Measurements from ENCODE around the gene DHRS7C.
"Not testable (repeated sequence)": the region's sequence is repeated elsewhere in the genome, so short reads cannot be mapped to it uniquely, and the experiment has no call there.

DHRS7C gene

DNA sequence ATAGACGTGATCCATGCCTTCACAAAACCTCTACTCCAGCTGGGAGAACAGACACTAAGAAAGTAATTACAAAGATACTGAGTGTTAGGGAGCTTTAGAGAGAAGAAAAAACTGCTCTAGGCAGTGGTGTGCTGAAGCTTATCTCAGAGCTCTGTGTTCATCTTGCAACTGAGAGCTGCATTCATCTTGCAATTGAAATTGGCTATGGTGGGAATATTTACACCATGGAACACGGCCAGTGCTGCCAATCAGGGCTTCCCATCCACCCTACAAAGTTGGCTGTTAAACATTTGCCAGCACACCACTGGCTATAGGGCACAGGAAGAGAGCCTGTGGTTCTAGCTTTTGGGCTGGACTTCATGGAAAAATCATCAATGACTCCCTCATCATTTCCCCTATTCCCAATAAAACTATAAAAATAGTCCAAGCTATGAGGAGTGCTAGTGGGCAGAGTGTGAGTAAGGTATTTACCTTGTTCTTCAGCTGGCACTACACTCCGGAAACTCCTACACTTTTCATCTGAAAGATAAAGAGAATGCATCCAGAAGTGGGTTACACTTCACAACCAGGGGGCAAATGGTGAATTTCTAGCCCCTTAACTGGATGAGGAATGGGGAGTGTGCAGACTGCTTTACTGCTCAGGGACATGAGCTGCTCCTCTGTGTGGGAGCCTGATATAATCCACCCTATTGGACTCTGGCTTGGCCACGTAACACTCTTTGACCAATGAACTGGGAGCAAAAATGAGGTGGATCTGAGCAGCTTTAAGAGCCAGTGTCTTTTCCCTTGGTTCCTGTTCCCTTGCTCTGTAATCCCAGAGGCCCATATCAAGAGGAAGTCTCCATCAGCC is 18.9 kb upstream of the DHRS7C start:
- no peak for DNase-seq
- intact Hi-C loops (cut with DNase I) = no loop called here

DNA sequence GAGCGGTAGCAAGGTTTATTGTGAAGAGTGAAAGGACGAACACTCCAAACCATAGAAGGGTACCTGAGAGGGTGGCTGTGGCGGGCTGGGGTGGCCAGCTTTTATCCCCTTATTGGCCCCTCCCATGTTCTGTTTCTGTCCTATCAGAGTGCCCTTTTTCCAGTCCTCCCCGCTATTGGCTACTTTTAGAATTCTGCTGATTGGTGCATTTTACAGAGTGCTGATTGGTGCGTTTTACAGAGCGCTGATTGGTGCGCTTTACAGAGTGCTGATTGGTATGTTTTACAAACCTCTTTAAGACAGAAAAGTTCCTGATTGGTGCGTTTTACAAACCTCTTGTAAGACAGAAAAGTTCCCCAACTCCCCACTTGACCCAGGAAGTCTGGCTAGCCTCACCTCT is 18.0 kb upstream of the DHRS7C start:
- intact Hi-C loops (cut with DNase I) = no loop called here
- DNase-seq = no peak

DNA sequence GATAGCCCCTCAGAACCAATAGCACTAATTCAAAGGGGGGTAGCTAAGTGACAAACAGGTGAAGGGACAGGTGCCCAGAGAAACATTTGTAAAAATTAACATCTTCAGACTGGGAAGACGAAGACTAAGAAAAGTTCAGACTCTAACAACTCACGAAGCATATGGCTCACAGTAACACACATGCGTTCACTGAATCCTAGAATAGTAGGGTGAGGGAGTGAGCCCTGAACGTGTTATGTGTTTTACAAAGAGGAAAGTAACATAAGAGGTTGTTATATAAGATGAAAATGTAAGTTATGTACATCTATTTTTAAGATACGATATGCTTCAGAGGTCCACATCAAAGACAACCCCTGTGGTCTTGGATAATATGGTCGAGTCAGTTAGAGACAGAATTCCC is 15.3 kb upstream of the DHRS7C start:
- intact Hi-C loops (cut with DNase I) = loop anchor here (1.0 kb wide), 1 partner anchor 80 kb away; no protein-coding TSS in a partner anchor
- no peak for DNase-seq

DNA sequence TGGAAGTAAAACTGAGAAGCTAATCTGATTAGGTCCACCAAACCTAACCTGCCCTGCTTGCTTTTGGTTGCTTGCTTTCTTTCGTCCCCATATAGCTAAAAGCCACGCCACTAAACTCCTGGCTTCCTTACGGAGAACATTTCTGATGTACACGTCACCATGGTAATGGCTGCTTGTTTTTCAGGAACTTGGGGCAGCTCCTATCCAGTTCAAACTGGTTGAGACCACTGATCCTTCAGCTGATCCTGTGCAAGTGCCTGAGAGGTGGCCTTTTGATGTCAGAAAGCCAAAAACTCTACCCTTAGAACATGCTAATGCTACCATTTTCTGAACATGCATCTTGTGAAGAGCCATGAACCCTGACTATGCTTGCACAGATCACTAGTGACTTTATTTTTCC is 14.4 kb upstream of the DHRS7C start:
- intact Hi-C loops (cut with DNase I) = loop anchor here (1.0 kb wide), 1 partner anchor 81 kb away; no protein-coding TSS in a partner anchor
- no peak for DNase-seq

DNA sequence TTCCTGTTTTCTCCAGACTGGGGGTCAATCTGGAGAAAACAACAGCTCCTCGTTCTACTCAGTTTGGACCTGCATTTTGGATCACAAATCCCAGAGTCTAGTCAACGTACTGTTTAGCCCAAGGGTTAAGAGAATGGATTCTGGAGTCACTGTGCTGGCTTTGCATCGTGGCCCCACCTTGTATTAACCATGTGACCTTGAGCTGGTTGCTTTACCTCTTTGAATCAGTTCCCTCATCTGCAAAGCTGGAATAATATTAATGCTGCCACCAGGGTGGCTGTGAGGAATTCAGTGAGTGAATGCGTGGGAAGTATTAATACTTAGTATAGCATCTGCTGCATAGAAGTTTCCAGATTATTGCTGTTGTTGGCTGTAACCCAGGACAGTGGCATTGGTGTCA is 11.3 kb upstream of the DHRS7C start:
- intact Hi-C loops (cut with DNase I) = no loop called here
- no peak for DNase-seq

DNA sequence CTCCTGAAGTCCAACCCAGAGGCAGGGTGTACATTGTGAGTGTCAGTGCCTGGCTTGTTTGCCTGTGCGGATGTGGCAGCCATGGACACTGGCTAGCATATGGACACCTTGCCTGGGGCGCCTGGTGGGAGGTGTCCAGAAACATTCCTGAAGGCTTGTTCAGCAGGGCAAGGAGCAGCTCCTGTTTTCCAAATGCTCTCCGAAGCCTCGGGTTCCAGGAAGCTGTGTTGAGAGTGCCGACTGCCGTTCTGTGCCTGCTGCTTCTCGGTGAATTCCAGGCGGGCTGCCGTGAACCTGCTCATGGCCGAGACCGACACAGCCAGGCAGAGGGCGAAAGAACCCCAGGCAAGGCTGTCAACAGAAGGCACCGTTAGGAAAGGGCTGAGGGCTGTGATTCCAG is 10.9 kb upstream of the DHRS7C start:
- no peak for DNase-seq
- intact Hi-C loops (cut with DNase I) = no loop called here

DNA sequence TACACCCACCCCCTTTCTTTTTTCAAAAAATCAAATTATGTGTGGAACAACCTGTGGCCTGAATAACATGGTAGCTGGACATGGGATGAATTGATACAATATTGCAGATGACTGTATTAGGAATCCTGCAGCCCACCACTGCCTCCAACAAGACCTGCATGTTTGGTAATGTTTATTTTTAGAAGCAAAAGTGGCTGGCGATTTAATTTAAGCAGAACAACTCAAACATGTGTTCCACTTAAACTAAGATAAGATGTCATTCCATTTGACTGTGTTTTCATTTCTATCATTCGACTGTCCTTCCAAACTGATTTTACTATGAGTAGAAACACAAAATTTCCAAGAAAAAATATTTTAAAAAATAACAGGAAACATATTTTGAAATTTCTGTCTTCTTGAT is 10.1 kb upstream of the DHRS7C start:
- intact Hi-C loops (cut with DNase I) = no loop called here
- DNase-seq = no peak

DNA sequence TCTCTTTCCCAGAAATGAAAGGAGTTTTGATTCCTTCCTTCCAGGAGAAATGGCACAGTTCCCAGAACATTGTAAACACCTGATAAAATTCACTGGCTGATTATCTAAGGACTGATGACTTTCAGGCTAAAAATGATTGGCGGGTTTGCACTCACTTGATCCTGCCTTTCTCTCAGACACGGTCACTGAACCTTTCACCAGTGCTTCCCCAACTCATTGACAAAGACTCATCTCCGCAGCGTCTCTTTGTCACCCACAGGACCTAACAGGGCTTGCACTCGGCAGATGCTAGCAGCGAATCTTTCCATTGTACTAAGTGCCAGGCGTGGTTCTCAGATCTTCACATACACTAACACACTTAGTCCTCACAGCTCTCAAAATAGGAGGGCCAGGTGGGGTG is 7.3 kb upstream of the DHRS7C start:
- intact Hi-C loops (cut with DNase I) = no loop called here
- no peak for DNase-seq

DNA sequence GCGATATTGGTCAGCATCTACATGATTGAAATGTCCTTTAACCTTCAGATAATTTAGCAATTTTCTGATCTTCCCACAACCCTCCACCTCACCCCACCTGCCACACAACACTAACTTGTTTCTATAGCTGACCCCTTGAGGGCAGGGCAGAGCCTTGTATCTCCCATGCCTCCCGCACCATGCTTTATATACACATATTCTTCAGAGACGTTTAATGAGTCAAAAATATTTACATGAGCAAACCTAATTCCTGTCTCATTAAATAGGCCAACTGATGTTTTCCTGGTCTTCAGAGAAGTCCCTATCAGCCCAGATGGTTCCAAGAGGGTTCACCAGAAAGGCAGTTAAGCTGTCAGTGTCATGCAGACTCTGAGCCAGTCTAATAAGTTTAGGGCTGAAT is 6.6 kb upstream of the DHRS7C start:
- intact Hi-C loops (cut with DNase I) = no loop called here
- DNase-seq = no peak

DNA sequence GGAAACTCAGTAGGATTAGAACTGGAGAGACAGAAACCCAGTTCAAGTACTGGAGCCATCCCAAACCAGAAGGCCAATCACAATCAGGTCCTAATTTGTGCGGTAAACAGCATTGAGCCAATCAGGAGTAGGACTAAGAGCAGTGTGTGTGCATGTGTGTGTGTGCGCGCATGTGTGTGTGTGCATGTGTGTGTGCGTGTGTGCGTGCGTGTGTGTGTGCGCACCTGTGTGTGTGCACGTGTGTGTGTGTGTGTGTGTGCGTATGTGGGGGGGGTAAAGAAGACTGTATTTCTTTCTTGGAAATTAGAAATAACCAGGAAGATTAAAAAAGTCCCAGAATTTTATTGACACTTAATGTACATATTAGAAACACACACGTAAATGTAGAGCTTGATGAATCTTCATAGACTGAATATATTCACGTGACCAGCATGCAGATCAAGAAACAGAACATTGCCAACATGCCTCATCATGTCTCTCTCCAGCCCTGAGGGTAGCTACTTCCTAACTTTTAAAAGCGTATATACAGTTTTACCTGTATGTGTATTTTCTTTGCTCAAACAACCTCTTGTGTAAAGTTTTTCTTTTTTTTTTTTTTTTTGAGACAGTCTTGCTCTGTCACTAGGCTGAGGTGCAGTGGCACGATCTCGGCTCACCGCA is 919 bp upstream of the DHRS7C start:
- no peak for DNase-seq
- intact Hi-C loops (cut with DNase I) = no loop called here

DNA sequence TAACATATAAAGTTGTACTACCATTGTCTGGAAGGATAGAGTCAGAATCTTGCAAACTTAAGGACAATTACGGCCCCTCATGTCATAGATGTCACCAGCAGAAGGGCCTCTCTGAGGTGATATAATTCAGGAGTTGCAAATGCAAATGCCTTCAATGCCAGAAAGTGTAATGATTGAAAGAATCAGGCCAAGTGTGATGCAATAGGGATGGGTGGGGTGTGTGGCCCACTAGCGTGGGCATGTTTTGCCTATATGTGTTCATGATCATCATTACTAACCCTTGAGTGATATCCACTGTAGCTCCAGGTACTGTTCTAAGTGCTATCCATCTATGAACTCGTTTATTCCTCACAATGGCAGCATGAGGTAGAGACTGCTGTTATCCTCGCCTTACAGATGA is 1.1 kb downstream of the DHRS7C start:
- no peak for DNase-seq
- intact Hi-C loops (cut with DNase I) = no loop called here

DNA sequence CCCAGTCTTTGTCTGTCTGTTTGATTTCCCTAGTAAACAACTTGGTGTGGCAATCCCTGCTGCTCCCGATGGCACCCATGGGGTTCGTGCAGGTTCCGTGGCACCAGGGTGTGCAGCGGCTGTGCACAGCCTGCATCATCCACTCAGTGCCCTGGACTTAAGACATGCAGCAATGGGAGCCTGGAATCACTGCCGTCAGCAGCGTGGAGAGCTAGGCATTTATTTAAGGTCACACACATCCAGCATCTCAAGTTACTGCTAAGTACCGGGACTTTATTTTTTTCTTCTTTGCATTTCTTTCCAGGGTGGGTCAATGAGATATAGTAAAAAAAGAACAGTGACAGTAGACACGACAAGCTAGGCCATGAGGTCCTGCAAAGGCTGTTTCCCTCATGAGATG is 2.8 kb downstream of the DHRS7C start:
- DNase-seq = no peak
- intact Hi-C loops (cut with DNase I) = no loop called here

DNA sequence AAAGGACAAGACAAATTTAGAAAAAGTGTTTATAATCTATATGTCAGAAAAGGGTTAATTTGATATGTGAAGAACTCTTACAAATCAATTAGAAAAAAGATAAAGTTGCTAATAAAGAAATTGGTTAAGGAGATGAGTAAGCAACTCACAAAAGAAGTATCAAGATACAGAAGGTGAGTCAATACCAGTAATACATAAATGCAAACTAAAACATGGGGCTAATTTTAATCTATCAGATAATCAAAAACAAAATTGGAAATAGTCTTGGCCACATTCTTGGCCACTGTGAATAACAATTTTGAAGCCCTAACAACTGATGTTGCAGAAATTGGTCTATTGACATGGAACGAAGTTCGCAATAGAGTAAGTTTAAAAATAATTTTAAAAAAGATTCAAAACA is 6.8 kb downstream of the DHRS7C start:
- intact Hi-C loops (cut with DNase I) = no loop called here

DNA sequence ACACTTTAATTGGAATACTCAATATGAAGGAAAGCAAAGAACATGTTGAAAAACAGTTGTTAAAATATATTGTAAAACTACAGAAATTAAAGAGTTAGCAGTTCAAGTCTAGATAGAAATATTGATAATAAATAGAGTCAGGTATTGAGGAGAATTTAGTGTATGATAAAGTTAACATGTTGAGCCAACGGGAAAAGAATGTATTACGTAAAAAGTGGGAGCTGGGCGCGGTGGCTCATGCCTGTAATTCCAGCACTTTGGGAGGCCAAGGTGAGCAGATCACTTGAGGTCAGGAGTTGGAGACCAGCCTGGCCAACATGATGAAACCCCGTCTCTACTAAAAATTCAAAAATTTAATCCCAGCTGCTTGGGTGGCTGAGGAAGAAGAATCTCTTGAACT is 7.9 kb downstream of the DHRS7C start:
- intact Hi-C loops (cut with DNase I); DNase-seq: not testable (repeated sequence)

More for the DNA sequence above, 6.8 kb downstream of the DHRS7C start:
- no peak for DNase-seq

DNA sequence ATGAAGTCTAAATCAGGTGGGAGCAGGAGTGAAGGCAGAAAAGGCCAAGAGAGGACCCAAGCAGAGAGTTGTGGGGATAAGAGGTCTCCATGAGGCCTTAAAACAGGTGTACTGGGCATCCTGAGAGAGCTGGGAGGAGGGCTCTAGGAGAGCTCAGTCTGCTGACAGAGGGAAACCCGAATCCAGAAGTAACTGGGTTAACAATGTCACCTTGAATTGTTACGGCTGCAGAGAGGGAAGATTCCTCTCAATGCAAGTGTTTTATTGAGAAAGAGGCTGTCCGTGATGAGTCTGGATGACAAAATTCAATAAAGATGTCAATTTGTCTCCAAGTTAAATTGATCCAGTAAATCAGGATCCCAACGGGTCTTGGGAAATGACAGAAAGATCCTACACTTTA is 8.3 kb downstream of the DHRS7C start:
- DNase-seq = no peak

DNA sequence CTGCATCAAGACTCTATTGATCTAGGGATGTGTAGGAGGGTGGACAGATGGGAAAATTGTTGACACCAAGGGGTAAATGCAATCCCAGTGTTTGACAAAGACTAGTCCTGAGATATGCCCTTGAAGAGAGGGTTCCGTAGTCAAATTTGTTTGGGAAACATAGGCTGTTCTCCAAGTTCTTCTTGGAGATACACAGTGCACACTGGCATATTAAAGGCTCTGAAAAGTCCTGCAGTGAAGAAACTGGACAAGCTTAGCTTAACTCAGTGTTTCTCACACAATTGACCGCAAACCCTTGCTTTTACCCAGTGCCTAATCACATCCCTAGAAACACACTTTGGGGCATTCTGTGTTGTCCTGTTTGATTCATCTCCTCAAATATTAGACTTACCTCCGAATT is 10.8 kb downstream of the DHRS7C start:
- intact Hi-C loops (cut with DNase I) = no loop called here
- DNase-seq = no peak

More for the DNA sequence above, 8.3 kb downstream of the DHRS7C start:
- intact Hi-C loops (cut with DNase I) = no loop called here

DNA sequence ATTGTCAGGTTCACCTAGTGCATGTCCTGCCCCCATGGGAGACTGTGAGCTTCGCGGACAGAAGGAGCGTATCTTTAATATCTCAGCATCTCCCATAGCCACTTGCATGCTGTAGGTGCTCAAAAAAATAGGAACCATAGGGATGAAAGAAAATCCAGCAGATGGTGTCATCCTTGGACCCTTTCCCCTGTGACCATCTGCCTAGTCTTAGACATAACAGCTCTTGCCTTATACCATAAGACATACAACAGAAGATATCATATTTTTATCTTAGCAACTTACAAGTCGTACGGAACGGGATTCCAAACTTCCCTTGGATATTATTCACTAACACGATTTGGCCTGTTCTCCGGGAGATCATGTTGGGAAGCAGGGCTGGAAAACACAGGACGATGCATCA is 14.5 kb downstream of the DHRS7C start:
- intact Hi-C loops (cut with DNase I) = no loop called here
- DNase-seq = no peak

DNA sequence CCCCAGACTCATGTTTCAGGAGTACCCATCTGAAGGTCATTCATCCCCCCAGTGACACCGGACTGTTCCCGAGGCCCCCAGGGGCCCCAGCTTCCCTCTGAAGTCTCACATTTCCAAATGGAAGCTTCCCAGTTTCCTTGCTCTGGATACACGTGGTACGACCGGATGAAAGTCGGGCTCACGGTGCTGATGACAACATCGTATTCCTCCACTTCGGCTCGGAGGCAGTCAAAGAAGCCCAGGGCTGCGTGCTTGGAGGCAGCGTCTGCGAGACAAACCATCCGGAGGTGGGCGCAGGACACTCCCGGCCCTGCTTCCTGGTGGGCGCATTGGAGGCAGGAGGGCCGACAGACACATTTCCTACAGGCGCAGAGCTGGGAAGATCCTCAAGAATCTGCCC is 18.7 kb downstream of the DHRS7C start:
- intact Hi-C loops (cut with DNase I) = no loop called here
- peak in 5 of 10 donors; percentile 23 to 89 (median 39) for DNase-seq

DNA sequence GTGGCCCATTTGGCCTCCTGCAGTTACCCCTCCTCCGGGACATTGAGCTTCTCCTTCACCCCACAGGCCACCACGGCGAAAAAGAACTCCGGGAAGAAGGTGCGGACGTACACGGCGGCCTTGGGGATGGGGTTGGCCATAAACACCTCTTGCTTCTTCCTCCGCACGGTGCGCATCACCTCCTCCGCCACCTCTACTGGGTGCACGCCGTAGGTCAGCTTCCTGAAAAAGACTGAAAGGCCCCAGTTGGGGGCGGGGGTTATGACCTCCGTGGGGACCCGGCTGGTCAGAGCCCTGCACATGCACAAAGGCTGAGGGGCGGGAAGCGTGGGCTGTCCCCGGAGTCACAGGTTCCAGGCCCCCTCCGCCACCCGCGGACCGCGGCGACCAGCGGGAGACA is 19.9 kb downstream of the DHRS7C start:
- intact Hi-C loops (cut with DNase I) = no loop called here
- peak in 1 of 10 donors; percentile 66 for DNase-seq

DNA sequence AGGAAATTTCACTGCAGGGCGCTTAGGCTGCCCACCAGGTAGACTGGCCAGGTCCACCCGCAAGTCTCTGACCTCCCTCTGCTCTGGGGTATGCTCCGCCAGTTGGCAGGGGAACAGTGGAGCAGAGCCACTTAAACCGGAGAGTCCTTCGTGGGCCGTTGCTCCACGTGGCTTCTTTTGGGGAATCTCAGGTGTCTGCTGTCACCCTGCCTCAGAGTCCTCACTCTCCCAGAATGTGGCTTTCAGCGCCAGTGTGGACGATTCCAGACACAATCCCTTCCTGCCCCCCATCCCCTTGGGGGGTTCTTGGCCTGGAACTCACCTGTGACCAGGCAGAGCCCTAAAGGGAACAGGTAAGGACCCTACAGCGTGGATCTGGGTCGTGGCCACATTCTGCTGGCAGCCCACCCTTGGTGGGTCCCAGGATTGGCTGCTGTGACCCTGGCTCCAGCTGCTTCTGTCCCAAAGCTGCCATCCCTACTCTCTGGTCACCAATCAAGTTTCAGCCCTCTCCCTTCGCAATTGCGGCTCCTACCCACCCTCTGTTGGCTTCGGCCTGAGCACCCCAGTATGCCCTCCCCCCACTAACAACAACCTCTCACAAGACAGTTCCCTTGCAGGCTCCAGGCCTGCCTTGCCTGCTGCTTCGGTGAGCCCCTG is 22.2 kb downstream of the DHRS7C start:
- no peak for DNase-seq
- intact Hi-C loops (cut with DNase I) = no loop called here

DNA sequence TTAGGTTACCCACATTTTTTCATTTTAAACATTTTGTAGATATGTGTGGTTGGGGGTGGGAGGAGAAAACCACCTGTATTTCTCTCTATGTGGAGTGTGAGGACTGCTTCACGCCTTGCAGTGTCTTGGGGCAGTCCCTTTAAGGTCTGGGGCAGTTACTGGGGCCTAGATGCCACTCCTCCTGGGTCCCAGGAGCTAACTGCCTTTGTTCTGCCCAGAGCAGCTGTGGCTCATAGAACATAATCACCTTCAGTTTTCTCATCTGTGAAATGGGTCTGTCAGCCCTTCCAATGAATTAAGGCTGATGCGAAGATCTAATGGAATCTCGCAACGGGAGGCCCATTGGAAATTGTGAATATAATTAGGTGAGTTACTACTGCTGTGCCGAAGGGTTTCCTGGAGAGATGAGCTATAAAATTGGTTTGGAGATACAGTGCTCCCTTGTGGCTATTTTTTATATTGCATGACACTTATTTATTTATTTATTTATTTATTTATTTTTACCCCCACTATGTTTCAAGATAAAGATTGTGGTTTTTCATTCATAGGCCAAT is 22.9 kb downstream of the DHRS7C start:
- no peak for DNase-seq
- intact Hi-C loops (cut with DNase I) = no loop called here

All from posterior cingulate gyrus (tissue), 11 donors.